GM06990 (cell line): Measurements from ENCODE around the gene TSPAN9.

Experiments
- DNase-seq: peaks from one replicate; pipeline ENCODE4 v3.0.0-alpha.2; 2011; ENCODE audit not compliant: insufficient read length; ENCODE audit errors: extremely low read depth
- H3K27me3 ChIP-seq: replicated peaks from 2 replicates; pipeline ENCODE4 v1.6.0; 2011; ENCODE audit warnings: low read length; ENCODE audit not compliant: control insufficient read depth, insufficient read depth
- H3K36me3 ChIP-seq: 2 replicates; pipeline ENCODE4 v1.5.1; 2011; ENCODE audit warnings: low read length; ENCODE audit not compliant: control insufficient read depth, insufficient read depth
- H3K4me3 ChIP-seq: replicated peaks from 2 replicates; pipeline ENCODE4 v1.5.1; 2011; ENCODE audit warnings: low read depth, mild to moderate bottlenecking, control low read depth, low read length
- CTCF ChIP-seq: IDR thresholded peaks from 2 replicates; pipeline ENCODE4 v1.5.1; 2011; ENCODE audit warnings: low read length, control low read depth, mild to moderate bottlenecking, inconsistent platforms; ENCODE audit not compliant: insufficient read depth, poor library complexity, severe bottlenecking

Gene TSPAN9

GRCh38 chr12:3316776-3317480, 239.7 kb downstream of the TSPAN9 start:
- H3K27me3 ChIP-seq: peaks cover 1% of the 10 kb centered on the region; the same call in 1 of the 2 replicates
- DNase-seq: no peak

GRCh38 chr12:3317481-3317815, 240.3 kb downstream of the TSPAN9 start:
- no peak for TF ChIP-seq CTCF
- DNase-seq: no peak
- Histone ChIP-seq H3K36me3 (no peaks in the 10 kb centered on the region), H3K27me3 (peaks cover 1% of the 10 kb centered on the region; the same call in 1 of the 2 replicates), H3K4me3 (no peak overlapping the region)

More at GRCh38 chr12:3316776-3317480, 239.7 kb downstream of the TSPAN9 start:
- Histone ChIP-seq H3K36me3 (no peaks in the 10 kb centered on the region), H3K4me3 (no peak overlapping the region)
- no peak for TF ChIP-seq CTCF

- no peak for TF ChIP-seq CTCF
- Histone ChIP-seq H3K36me3 (no peaks in the 10 kb centered on the region), H3K27me3 (peaks cover 1% of the 10 kb centered on the region; the same call in 1 of the 2 replicates), H3K4me3 (no peak overlapping the region)
- no peak for DNase-seq
These were observed 240.8 kb downstream of the TSPAN9 start for GRCh38 chr12:3317841-3318501.

- H3K4me3 ChIP-seq: no peak overlapping the region
- no peaks in the 10 kb centered on the region for H3K36me3 ChIP-seq
- TF ChIP-seq CTCF: no peak
- H3K27me3 ChIP-seq: peaks cover 1% of the 10 kb centered on the region; the same call in 1 of the 2 replicates
- DNase-seq: no peak
These were observed 242.7 kb downstream of the TSPAN9 start for GRCh38 chr12:3319723-3320492.

- Histone ChIP-seq H3K4me3 (no peak overlapping the region), H3K27me3 (peaks cover 1% of the 10 kb centered on the region; the same call in 1 of the 2 replicates), H3K36me3 (no peaks in the 10 kb centered on the region)
- no peak for TF ChIP-seq CTCF
- no peak for DNase-seq
These were observed 243.8 kb downstream of the TSPAN9 start for GRCh38 chr12:3320881-3321509.
